Measurements from ENCODE around the gene SMOC2. TPM values are rescaled to one million over a fixed set of nuclear protein-coding genes. Genes with fewer than 3 reads are reported as not detected.

SMOC2 gene
- total and polyA plus RNA-seq, 12 donors = 3.0 to 32.0 (median 10.5) TPM

- no peak for DNase-seq
- no peak overlapping the region for H3K27ac ChIP-seq
- H3K27me3 ChIP-seq = no peaks in the 10 kb centered on the region
- intact Hi-C loops (cut with DNase I) = no loop called here
- H3K36me3 ChIP-seq (replicated peaks in 1 of 2) = no peaks in the 10 kb centered on the region
- H3K9me3 ChIP-seq (replicated peaks in 1 of 3) = no peaks in the 10 kb centered on the region
- H3K4me1 ChIP-seq (replicated peaks in 1 of 2) = no peaks in the 10 kb centered on the region
- 67 to 89% (median 85%) methylated on average over 1 to 2 of the region's 2 CpGs for WGBS, 4 donors
- TF ChIP-seq CTCF (IDR thresholded peaks at IDR 0.05) = no peak
- no peak for TF ChIP-seq POLR2A (IDR thresholded peaks at IDR 0.05)
- H3K4me3 ChIP-seq = no peak overlapping the region
These were observed 148.3 kb downstream of the SMOC2 start for GRCh38 chr6:168589275-168589674.

DNA sequence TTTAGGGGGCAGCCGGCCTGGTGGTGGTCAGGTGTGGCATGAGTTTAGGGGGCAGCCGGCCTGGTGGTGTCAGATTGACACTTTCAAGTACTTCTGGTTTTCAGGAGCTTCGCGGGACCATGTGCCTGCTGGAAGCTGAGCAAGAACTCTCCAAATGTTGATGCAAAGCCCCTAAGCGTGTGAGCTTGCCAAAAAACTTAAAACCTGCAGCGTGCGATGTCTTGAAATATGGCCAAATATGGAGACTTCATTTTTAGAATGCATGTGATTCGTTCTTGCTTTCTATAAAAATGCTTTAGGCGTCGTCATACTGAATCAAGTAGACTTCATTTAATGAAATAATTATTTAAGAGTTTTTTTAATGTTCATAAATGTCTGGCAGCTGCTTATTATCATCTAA, 149.4 kb downstream of the SMOC2 start:
- no peak for TF ChIP-seq POLR2A (IDR thresholded peaks at IDR 0.05)
- DNase-seq = no peak
- Histone ChIP-seq H3K9me3 (replicated peaks in 1 of 3) (no peaks in the 10 kb centered on the region), H3K4me3 (no peak overlapping the region), H3K27me3 (no peaks in the 10 kb centered on the region), H3K4me1 (replicated peaks in 1 of 2) (no peaks in the 10 kb centered on the region), H3K27ac (no peak overlapping the region), H3K36me3 (replicated peaks in 1 of 2) (no peaks in the 10 kb centered on the region)
- intact Hi-C loops (cut with DNase I) = no loop called here
- WGBS, 4 donors = 79 to 92% (median 87%) methylated on average over 10 of the region's 10 CpGs

DNA sequence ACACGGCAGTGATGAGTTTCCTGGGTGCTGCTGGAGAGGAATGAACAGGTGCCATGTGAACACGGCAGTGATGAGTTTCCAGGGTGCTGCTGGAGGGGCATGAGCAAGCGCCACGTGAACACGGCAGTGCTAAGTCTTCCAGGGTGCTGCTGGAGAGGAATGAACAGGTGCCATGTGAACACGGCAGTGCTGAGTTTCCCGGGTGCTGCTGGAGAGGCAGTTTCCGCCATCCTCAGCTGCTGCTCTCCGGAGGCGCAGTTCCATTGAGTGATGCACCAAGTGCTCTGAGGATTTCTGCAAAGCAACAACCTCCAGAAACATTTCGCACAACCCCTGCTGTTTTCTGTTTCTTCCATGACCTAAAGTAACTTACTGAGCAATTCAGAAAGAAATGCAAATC, 155.4 kb downstream of the SMOC2 start:
- Histone ChIP-seq H3K4me1 (replicated peaks in 1 of 2) (no peaks in the 10 kb centered on the region), H3K36me3 (replicated peaks in 1 of 2) (no peaks in the 10 kb centered on the region), H3K4me3 (no peak overlapping the region), H3K27me3 (no peaks in the 10 kb centered on the region), H3K9me3 (replicated peaks in 1 of 3) (no peaks in the 10 kb centered on the region), H3K27ac (no peak overlapping the region)
- no peak for DNase-seq
- TF ChIP-seq CTCF (IDR thresholded peaks at IDR 0.05) (no peak), POLR2A (IDR thresholded peaks at IDR 0.05) (no peak)
- WGBS, 4 donors = 68 to 86% (median 75%) methylated on average over 8 to 11 of the region's 11 CpGs
- intact Hi-C loops (cut with DNase I) = no loop called here

GRCh38 chr6:168597471-168597875, 156.5 kb downstream of the SMOC2 start:
- TF ChIP-seq CTCF (IDR thresholded peaks at IDR 0.05) = no peak
- TF ChIP-seq POLR2A (IDR thresholded peaks at IDR 0.05) = no peak
- H3K27me3 ChIP-seq = no peaks in the 10 kb centered on the region
- no peaks in the 10 kb centered on the region for H3K9me3 ChIP-seq (replicated peaks in 1 of 3)
- no peak overlapping the region for H3K4me3 ChIP-seq
- no peaks in the 10 kb centered on the region for H3K4me1 ChIP-seq (replicated peaks in 1 of 2)
- no peak for DNase-seq
- no peaks in the 10 kb centered on the region for H3K36me3 ChIP-seq (replicated peaks in 1 of 2)
- H3K27ac ChIP-seq = no peak overlapping the region
- 72 to 87% (median 78%) methylated on average over 5 to 8 of the region's 8 CpGs for WGBS, 4 donors
- intact Hi-C loops (cut with DNase I) = no loop called here

DNA sequence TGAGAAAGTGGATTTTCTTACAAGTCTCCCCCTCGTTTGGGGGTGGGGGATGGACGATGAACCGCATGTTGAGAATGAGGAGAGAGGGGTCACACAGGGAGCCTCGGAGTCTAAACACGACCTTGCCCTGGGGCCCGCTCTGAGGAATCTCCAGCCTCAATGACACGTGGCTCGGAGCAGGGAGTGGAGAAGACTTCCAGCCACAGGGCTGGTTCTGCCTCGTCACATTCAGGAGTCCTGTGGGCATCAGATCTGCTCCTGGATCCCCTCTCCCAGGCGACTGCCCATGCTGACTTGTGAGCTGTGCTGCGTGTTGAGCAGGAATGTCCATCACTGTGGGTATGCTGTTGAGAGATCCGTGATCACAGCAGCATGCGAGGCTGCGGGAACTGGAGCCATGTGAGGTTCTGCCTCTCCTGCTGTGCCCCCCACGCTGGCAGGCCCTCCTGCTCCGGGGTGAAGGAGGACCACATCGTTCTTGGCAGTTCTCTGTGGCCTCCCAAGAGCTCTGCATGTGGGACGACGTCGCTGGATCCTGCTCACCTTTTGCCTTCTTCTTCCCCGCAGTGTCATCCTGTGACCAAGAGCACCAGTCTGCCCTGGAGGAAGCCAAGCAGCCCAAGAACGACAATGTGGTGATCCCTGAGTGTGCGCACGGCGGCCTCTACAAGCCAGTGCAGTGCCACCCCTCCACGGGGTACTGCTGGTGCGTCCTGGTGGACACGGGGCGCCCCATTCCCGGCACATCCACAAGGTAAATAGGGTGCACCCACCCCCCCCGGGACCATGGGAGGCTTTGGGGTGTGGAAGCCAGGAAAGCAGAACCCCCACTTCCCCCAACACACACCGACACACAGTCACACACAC, 157.5 kb downstream of the SMOC2 start:
- TF ChIP-seq POLR2A (IDR thresholded peaks at IDR 0.05) = no peak
- WGBS, 4 donors = 68 to 84% (median 71%) methylated on average over 19 to 32 of the region's 32 CpGs
- DNase-seq = no peak
- Histone ChIP-seq H3K4me3 (no peak overlapping the region), H3K27ac (no peak overlapping the region), H3K27me3 (no peaks in the 10 kb centered on the region), H3K36me3 (replicated peaks in 1 of 2) (no peaks in the 10 kb centered on the region), H3K4me1 (replicated peaks in 1 of 2) (no peaks in the 10 kb centered on the region), H3K9me3 (replicated peaks in 1 of 3) (no peaks in the 10 kb centered on the region)
- intact Hi-C loops (cut with DNase I) = no loop called here
